HG02623 (cell line): ENCODE measurements around the gene CNGB1.
"Not testable (repeated sequence)": the region's sequence is repeated elsewhere in the genome, so short reads cannot be mapped to it uniquely, and the experiment has no call there.

Experiments
- ATAC-seq: cut with Tn5 transposase; IDR thresholded peaks from one replicate; pipeline ENCODE4 v1.9.1; 2021; ENCODE audit warnings: moderate library complexity; ENCODE audit not compliant: unreplicated experiment

Gene CNGB1

DNA sequence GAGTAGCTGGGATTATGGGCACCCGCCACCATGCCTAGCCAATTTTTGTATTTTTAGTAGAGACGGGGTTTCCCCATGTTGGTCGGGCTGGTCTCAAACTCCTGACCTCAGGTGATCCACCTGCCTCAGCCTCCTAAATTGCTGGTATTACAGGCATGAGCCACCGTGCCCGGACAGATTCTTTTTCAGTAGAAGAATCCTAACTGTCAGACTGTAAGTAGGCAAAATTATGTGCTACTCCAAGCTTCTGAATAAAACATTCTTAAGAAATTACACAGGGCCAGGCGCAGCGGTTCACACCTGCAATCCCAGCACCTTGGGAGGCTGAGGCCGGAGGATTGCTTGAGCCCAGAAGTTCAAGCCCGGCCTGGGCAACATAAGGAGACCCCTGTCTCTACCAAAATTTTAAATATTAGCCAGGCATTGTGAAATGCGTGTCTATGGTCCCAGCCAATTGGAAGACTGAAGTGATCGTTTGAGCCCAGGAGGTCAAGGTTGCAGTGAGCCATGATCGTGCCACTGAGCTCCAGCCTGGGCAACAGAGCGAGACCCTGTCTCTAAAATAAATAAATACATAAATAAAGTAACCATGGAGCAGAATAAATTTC, 101.9 kb downstream of the CNGB1 start:
- no peak for ATAC-seq

DNA sequence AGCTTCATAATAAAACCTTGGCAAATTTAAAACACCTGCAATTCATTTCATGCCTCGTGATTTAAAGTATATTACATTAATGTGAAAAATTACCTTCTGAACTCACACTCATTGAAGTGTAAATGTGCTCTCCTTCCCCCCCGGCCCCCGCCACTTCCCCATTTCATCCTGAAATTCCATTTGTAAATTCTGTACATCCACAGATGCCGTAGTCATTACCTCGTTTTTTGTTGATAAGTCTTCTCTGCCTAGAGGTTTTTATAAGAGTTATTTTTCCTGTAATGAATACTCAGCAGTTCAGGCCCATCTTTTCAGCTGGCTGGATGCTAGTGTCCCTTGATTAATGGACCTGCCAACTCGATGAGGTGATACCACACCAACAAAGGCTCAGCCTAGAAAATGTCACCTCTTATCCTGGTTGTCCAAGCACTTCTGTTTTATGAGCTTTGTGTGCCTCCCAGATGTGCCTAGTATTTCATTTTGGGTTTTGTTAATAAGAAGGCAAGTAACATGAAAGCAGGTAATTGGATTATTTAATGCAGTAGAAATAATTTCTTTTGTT, 103.8 kb downstream of the CNGB1 start:
- no peak for ATAC-seq

DNA sequence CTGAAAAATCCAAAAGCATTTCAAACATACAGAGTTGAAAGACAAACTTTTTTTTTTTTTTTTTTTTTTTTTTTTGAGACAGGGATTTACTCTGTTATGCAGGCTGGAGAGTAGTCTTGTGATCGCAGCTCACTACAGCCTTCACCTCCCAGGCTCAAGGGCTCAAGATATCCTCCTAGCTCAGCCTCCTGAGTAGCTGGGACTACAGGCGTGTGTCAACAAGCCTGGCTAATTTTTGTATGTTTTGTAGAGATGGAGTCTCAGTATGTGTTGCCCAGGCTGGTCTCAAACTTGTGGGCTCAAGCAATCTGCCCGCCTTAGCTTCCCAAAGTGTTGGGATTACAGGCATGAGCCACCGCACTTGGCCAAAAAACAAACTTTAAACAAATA, 104.4 kb downstream of the CNGB1 start:
- no peak for ATAC-seq

DNA sequence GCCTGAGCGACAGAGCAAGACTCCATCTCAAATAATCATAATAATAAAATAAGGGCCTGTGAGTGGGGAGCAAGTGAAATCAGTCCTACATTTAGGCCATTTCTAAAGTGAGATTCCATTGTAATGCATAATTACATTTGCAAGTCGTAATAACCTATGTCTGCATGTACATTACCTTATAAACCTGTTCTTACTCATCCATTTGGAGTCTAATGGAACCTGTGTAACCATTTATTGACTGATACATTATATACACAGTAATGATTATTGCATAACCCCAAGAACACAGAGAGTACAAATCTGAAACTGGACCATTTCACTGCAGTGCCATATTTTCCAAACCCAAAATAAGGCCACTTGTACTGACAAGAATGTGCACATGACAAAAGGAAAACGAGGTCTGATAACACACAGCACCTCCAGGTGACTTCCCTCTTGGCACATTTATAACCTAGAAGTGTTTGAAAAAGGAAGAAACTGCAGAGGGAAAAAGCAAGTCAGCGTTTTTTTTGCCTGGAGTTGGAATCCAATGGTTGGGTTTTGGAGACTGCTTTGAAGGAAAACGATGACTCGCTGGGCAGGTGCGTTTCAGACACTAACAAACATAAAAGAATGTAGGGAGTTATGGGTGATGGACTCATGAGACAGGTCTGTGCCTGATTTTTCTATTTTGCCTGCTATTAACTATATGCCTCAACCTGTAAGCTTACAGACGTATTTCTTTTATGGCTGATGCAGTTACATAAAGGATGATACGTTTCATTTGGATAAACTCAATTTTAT, 105.0 kb downstream of the CNGB1 start:
- no peak for ATAC-seq

DNA sequence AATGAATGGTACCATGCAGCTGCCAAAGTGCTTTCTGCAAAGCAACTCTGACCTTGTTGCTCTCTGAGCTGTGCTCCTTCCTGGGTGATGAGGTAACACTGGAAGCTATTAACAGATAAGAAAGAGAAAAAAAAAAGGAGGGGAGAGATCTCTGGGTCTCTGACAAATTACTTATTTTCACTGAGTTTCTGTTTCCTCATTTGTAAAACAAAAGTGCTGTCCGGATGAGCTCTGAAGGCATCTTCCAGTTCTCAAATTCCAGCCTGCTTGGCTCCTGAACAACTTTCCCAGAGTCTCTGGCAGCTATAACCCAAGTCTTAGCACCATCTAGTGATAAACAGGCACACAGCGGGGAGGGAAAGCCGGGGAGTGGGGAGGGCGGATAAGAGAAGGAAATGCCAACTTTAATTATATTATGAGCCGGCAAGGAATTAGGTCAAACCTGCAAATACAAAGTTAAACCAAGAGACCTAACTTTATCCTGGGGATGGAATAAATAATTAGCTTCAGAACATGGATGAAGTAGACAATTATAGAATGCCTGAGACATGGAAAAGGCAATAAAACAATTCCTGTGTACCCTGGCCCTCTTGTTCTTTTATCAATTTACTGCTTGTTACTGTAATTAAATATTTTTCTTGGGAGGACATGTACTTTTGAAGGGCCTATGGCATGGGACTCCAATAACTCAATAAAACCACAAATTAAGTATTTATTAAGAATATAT, 107.3 kb downstream of the CNGB1 start:
- no peak for ATAC-seq

DNA sequence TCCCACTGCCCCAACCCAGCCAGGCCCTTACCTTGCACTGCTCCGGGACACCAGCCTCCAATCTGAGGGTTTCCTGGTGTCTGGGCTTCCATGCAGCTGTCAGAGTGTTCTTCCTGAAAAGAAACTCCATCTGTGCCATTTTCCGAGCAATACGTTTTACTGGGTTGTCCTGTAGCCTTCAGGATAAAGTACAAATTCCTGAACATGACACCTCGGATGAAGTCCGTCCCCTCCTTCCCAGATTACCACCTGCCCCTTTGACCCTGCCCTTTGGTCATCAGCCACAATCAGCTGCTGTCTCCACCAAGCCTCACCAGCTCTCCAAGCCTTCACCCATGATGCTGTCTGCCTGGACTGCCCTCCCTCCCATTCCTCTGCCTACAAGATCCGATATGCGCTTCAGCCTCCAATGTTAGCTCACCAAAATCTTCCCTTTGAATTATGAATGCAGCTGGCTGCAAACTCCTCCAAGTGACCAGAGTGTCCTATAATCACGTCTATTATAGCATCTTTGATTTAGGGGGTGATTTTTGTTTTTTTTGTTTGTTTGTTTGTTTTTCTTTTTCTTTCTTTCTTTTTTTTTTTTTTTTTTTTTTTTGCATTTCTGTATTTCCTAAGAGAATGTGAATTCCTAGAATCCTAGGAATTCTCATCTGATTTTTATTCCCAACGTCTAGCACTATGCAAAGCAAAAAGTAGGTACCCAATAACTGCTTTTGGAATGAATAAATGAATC, 108.1 kb downstream of the CNGB1 start:
- no peak for ATAC-seq

DNA sequence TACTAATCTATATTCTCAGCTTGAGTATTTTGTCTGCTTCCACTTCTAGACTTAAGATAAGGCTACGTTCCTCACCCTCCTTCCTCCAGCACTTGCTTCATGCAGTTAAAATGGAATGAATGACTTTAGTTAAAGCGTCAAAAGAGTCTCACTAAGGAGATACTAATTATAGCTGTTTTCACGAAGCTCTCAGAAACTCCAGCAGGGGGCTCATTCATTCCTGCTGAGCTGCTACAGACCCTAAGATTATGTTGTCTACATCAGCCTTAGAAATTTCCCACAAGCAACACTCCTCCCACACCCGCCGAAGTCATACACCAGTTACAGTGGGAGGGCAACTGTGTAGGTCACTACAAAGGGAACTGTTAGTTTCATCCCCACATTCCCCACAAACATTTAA, 111.6 kb downstream of the CNGB1 start:
- no peak for ATAC-seq

DNA sequence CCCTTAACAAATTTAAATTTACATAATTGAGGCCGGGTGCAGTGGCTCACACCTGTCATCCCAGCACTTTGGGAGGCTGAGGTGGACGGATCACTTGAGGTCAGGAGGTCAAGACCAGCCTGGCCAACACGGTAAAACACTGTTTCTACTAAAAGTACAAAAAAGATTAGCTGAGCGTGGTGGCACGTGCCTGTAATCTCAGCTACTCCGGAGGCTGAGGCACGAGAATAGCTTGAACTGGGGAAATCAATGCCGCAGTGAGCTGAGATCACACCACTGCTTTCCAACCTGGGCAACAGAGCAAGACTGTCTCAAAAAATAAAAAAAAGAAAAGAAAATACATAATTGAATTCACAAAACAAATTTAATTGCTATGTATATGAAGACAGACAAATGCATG, 112.3 kb downstream of the CNGB1 start:
- ATAC-seq = no peak

DNA sequence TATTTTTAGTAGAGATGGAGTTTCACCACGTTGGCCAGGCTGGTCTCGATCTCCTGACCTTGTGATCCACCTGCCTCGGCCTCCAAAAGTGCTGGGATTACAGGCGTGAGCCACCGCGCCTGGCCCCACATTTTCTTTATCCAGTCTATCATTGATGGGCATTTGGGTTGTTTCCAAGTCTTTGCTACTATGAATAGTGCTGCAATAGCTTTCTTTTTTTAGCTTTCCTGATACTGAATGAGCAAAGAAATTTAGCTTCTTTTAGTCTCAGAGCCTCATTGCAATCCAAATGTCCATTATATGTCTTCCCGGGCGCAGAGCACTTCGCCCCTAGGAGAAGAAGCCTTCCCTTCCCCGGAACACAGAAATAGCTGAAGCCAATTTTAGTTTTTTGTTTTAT, 112.9 kb downstream of the CNGB1 start:
- ATAC-seq = not testable (repeated sequence)

DNA sequence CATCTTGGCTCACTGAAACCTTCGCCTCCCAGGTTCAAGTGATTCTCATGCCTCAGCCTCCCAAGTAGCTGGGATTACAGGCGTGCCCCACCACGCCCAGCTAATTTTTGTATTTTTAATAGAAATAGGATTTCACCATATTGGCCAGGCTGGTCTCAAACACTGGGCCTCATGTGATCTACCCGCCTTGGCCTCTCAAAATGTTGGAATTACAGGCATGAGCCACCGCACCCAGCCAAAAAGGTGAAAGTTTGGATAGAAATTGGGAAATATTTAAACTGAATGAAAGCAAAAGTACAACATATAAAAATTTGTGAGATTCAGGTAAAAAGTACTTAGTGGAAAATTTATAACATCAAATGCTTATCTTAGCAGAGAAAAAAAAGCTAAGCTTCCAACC, 115.7 kb downstream of the CNGB1 start:
- no peak for ATAC-seq

DNA sequence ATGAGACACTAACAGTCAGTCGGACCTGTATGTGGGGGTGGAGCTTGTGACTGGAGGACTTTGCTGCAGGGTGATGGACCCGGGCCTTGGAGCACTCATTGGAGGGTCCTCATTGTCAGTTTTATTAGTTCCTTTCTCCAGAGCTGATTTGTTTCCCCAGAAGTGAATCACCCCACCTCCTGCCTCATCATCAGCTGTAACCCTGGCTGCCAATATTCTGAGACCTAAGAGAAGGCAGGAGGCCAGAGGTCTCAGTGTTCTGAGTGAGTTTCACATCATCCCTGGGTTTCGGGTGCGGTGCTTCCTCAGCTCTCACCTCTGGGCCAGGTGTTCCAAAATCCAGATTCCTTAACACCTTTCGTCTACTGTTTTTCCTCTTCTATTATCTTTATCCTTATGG, 118.7 kb downstream of the CNGB1 start:
- no peak for ATAC-seq

DNA sequence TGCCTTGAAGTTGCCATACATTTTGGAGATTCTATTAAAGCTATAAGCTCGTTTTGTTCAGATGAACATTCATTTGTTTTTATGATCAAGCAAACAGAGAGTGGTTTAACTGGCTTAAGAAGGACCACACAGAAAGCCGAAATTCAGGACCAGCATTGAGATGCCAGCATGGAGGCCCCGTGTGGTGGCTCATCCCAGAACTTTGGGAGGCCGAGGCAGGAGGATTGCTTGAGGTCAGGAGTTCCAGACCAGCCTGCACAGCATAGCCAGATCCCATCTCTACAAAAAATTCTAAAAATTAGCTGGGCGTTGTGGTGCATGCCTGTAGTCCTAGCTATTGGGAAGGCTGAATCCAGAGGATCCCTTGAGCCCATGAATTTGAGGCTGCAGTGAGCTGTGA, 122.7 kb downstream of the CNGB1 start:
- ATAC-seq = no peak

DNA sequence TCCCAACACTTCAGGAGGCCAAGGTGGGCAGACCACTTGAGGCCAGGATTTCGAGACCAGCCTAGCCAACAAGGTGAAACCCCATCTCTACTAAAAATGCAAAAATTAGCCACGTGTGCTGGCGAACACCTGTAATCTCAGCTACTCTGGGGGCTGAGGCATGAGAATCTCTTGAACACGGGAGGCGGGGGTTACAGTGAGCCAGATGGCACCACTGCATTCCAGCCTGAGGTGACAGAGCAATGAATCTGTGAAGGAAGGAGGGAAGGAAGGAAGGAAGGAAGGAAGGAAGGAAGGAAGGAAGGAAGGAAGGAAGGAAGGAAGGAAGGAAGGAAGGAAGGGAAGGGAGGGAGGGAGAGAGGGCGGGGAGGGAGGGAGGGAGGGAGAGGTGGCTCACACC, 124.0 kb downstream of the CNGB1 start:
- ATAC-seq = not testable (repeated sequence)

DNA sequence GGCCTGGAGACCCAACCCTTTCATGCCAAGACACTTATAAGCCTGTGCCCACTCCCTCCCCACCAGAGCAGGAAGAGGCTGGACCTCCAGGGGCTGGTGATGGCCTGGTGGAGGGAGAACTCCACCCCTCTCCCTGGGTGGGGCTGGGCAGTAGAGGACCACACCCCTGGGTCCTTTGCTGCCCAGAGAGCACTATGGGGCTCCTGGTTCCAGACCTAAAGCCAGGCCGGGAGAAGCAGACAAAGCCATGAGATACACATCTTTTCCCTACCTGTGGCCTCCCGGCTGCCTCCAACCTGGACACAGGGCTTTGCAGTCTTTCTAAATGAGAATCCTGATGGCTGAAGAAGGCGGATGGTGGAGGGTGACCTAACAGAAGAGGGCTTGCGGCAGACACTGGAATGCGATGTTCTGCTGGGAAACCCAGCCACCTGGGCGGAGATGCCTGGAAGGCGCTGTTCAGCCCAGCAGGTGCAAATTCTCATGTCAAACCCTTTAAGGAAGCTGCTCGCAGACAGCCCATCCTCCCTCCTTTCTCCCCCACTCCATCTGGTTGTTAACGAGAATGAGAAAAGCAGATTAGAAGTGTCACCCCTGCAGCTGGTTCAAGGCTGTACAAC, 124.7 kb downstream of the CNGB1 start:
- ATAC-seq = no peak

DNA sequence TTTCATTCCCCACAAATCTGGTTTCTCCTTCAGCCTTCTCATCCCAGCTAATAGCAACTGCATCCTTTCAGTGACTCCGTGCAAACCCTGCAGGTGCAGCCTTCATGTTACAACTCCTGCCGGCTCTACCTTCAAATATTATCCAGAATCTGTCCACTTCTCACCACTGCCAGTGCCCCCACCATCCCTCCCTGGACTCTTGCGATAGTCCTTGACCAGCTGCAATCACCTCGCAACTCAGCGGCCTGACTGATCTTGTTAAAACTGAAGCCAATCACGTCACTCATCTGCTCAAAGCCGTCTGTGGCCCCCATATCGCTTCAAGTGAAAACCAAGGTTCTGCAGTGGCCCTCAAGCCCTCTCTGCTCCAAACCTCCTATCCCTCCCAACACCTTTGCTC, 125.8 kb downstream of the CNGB1 start:
- no peak for ATAC-seq

DNA sequence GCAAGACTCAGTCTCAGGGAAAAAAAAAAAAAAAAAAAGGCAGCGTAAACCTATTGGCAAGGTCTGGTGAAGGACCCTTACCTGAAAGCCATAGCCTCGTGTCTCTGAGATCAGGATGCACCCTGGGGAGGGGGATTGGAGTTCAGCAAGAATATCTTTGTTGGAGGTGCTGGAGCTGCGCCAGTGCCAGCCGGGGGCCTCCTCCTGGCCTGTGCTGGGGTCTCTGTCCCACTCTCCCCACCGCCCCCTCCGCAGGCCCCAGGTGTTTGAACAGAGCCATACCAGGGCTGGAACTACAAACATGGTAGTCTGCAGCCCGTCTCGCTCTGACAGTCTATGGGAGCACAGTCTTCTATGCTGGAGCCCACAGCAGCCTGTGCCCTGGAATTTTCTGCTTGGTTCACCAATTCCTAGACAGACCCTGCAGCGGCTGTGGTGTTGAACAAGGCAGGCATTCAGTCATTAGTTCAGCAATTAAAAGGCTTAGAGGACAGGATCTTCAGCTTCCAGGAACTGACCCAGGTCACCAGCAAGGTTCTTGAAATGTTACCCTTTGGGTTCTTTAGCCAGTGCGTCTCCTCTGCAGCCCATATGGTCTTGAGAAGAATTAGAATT, 126.4 kb downstream of the CNGB1 start:
- ATAC-seq = no peak

DNA sequence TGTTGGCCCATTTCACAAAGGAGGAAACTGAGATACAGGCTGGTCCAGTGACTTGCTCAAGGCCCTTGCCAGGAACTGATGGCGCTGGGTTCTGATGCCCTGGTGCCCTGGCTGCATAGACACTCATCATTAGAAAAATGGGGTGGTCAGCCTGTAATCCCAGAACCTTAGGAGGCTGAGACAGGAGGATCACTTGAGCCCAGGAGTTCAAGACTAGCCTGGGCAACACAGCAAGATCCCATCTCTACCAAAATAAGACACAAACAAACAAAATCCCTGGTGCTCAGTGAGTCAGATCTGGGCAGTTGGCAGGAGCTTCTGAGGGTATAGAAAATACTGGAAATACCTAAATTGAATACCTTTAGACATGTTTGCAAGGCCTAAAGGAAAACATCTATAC, 127.5 kb downstream of the CNGB1 start:
- no peak for ATAC-seq

DNA sequence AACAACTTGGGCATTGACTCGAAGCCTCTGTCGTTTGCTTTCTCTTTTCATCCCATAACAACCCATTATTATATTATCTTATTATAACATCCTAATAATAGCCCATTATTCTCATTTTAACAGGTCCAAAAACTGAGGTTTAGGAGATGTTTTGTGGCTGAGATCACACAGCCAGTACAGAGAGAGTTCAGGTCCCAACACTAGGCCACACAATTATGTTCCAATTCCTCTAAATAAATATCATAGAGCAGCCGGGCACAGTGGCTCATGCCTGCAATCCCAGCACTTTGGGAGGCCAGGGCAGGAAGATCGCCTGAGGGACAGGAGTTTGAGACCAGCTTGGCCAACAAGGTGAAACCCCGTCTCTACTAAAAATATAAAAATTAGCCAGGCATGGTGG, 128.3 kb downstream of the CNGB1 start:
- ATAC-seq = no peak

DNA sequence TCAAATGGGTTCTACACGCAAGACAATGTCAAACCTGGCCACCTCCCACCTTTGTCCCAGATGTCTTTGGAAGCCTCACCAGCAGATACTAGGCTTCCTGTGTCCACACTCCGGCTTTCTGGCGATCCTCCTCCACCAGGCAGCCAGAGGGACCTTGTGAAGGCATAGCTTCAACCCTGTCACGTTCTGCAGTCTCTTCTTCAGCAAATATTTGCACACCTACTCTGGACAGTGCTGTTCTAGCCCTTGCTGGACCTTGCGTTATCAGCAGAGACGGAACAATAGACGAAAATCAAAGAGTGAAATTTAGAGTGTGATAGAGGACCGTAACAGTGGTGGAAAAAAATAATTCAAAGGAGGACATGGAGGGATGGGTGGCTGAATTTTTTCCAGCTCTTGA, 130.1 kb downstream of the CNGB1 start:
- ATAC-seq = no peak

DNA sequence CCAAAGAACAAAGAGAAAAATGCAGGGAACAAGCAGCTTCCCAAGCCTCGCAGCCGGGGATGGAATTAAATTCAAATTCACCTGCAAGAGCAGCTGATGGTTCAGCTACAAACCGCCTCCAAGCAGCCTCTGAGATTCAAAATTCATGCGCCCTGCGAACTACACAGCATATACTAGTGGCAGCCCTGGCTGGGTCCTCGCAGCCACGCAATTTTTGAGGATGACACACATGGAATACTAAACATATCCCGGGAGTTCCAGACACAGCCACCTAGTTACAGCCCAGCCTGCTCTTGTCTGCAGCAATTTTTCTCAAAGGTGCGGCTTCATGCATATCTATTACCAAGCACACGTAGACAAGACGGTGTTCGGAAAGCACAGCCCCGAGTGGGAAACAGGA, 132.8 kb downstream of the CNGB1 start:
- no peak for ATAC-seq
